Stimulated activated CD8-positive, alpha-beta memory T cell treated with anti-CD3 and anti-CD28 coated beads, Interleukin-15, amount 100 ng/mL, for 4 hours (primary cell): ENCODE data around the gene MIEF1.
A peak's percentile ranks its signal among the peaks of the same experiment; 100 is the strongest.
"Not testable (repeated sequence)": the region's sequence is repeated elsewhere in the genome, so short reads cannot be mapped to it uniquely, and the experiment has no call there.

Experiments used
- DNase-seq, 2 donors: peaks; one replicate each; pipeline ENCODE4 v3.0.0-alpha.2; 2020; ENCODE audit warnings: low read depth in 2 of 2

Gene MIEF1

GRCh38 chr22:39512026-39512425 is 9.9 kb downstream of the MIEF1 start:
- no peak for DNase-seq

- DNase-seq, result no peak
Measured at GRCh38 chr22:39513791-39514190, 11.7 kb downstream of the MIEF1 start.

- no peak for DNase-seq
Measured at GRCh38 chr22:39514373-39514973, 12.4 kb downstream of the MIEF1 start.

- no peak for DNase-seq
Measured at GRCh38 chr22:39515266-39516050, 13.4 kb downstream of the MIEF1 start.

- DNase-seq, result no peak
Measured at GRCh38 chr22:39517470-39517869, 15.4 kb downstream of the MIEF1 start.

- no peak for DNase-seq
Measured at GRCh38 chr22:39518144-39518786, 16.2 kb downstream of the MIEF1 start.

GRCh38 chr22:39518996-39519680 is 17.0 kb downstream of the MIEF1 start:
- no peak for DNase-seq

- DNase-seq, result peak; percentile 88 to 95
Measured at GRCh38 chr22:39519681-39520225, 17.7 kb downstream of the MIEF1 start.

- DNase-seq, result peak; percentile 76 to 82
Measured at GRCh38 chr22:39520226-39521105, 18.4 kb downstream of the MIEF1 start, which contains the start of gene ATF4. Gene ATF4, plus strand, starts transcription at chr22:39520562. Its CDS starts 884 bp downstream, at chr22:39521446.

GRCh38 chr22:39521106-39521885 is 19.2 kb downstream of the MIEF1 start:
- DNase-seq, result not testable (repeated sequence)

- not testable (repeated sequence) for DNase-seq
Measured at GRCh38 chr22:39522091-39522490, 20.0 kb downstream of the MIEF1 start.

GRCh38 chr22:39522567-39523300 is 20.6 kb downstream of the MIEF1 start:
- DNase-seq, result no peak

GRCh38 chr22:39524089-39524752 is 22.1 kb downstream of the MIEF1 start:
- no peak for DNase-seq

GRCh38 chr22:39524753-39525657 is 22.9 kb downstream of the MIEF1 start:
- no peak for DNase-seq

GRCh38 chr22:39525658-39525975 is 23.5 kb downstream of the MIEF1 start:
- no peak for DNase-seq

- DNase-seq, result no peak
Measured at GRCh38 chr22:39526736-39527171, 24.7 kb downstream of the MIEF1 start.

- no peak for DNase-seq
Measured at GRCh38 chr22:39527481-39527961, 25.4 kb downstream of the MIEF1 start.
